K562 (cell line): ENCODE measurements around the gene KMT5B. TPM values are rescaled to one million over a fixed set of nuclear protein-coding genes. Genes with fewer than 3 reads are reported as not detected.

Experiments used
- ARID2 ChIP-seq: fragments of 450-650 bp; IDR thresholded peaks from 2 replicates; pipeline ENCODE4 v1.6.1; 2017; ENCODE audit warnings: antibody characterized with exemption, mild to moderate bottlenecking
- DIDO1 ChIP-seq: fragments of 450-650 bp; IDR thresholded peaks from 2 replicates; pipeline ENCODE4 v1.6.1; 2016; ENCODE audit warnings: low read depth, missing biosample characterization, missing genetic modification characterization
- ETV5 ChIP-seq: sonication (generic); formaldehyde crosslinking; IDR thresholded peaks from 2 replicates; pipeline ENCODE4 v1.4.0; 2020; ENCODE audit warnings: low read depth, mild to moderate bottlenecking, missing genetic modification reagents
- FOSL1 ChIP-seq: fragments of 200-800 bp; sonication (Bioruptor generic); conservative IDR thresholded peaks from 2 replicates; pipeline ENCODE4 v1.6.1; 2016; ENCODE audit warnings: missing genetic modification characterization, missing compliant biosample characterization
- HIVEP1 ChIP-seq: fragments of 250-450 bp; sonication (Bioruptor Pico); IDR thresholded peaks from 2 replicates; pipeline ENCODE4 v1.4.0; 2020; ENCODE audit warnings: mild to moderate bottlenecking
- KLF6 ChIP-seq: fragments of 250-450 bp; sonication (Bioruptor Pico); IDR thresholded peaks from 2 replicates; pipeline ENCODE4 v1.4.0; 2020; ENCODE audit warnings: mild to moderate bottlenecking, moderate library complexity, borderline replicate concordance
- MAX ChIP-seq: sonication (generic); formaldehyde crosslinking; IDR thresholded peaks from 2 replicates; pipeline ENCODE4 v1.9.0; 2022; ENCODE audit warnings: mild to moderate bottlenecking, missing genetic modification reagents
- MLLT1 ChIP-seq, 2 experiments: fragments of 450-650 bp; IDR thresholded peaks; 2 replicates each; pipeline ENCODE4 v1.6.1; 2016
- MNT ChIP-seq, 2 experiments: fragments of 450-650 bp; conservative IDR thresholded peaks; 2 replicates each; pipeline ENCODE4 v1.6.1; 2017; ENCODE audit warnings: mild to moderate bottlenecking in 2 of 2, moderate library complexity in 2 of 2
- NRF1 ChIP-seq, 2 experiments: fragments of 450-650 bp; IDR thresholded peaks in 1 of 2; conservative IDR thresholded peaks in 1 of 2; 2 replicates each; pipeline ENCODE4 v1.6.1; 2014; ENCODE audit warnings: mild to moderate bottlenecking in 2 of 2
- PPARD ChIP-seq: fragments of 250-450 bp; sonication (Bioruptor Pico); IDR thresholded peaks from 2 replicates; pipeline ENCODE4 v1.8.0; 2022; ENCODE audit warnings: inconsistent platforms, mild to moderate bottlenecking, moderate library complexity
- SIN3A ChIP-seq, 2 experiments: fragments of 150-350 bp in 1 of 2; IDR thresholded peaks; 2 replicates each; pipeline ENCODE4 v1.6.1; 2011 to 2016; ENCODE audit warnings: borderline replicate concordance in 2 of 2, low read depth in 2 of 2, low read length in 2 of 2, mild to moderate bottlenecking in 2 of 2, moderate library complexity in 2 of 2; ENCODE audit not compliant: control insufficient read depth in 1 of 2
- SMAD4 ChIP-seq: fragments of 250-450 bp; sonication (Bioruptor Pico); conservative IDR thresholded peaks from 2 replicates; pipeline ENCODE4 v1.8.0; 2021; ENCODE audit warnings: inconsistent platforms, mild to moderate bottlenecking, moderate library complexity
- STAT5B ChIP-seq: fragments of 250-450 bp; sonication (Bioruptor Pico); IDR thresholded peaks from 2 replicates; pipeline ENCODE4 v1.8.0; 2021; ENCODE audit warnings: mild to moderate bottlenecking, inconsistent platforms
- ZNF589 ChIP-seq: fragments of 200-800 bp; sonication (Bioruptor generic); IDR thresholded peaks from 2 replicates; pipeline ENCODE4 v1.6.1; 2016; ENCODE audit warnings: low read depth, missing genetic modification characterization, missing compliant biosample characterization
- ZNF830 ChIP-seq: fragments of 250-450 bp; sonication (Bioruptor Pico); IDR thresholded peaks from 2 replicates; pipeline ENCODE4 v1.5.0; 2021; ENCODE audit warnings: mild to moderate bottlenecking
- polyA plus RNA-seq, 8 experiments: library from polyadenylated mRNA; depleted of rRNA in 4 of 8; stranded (reverse) in 5 of 8; unstranded in 3 of 8; fragments of >200 nt; fragmentation: Nextera tagmentation in 2 of 8; fragmentation: Illumina TruSeq in 1 of 8; extraction: Ambion mirVana in 2 of 8; extraction: Trizol in 1 of 8; gene quantifications; 2 replicates each; pipeline versions ENCODE4 v1.2.1 to v1.2.3, GENCODE V29; 2011 to 2014; ENCODE audit warnings: inconsistent platforms in 1 of 8, missing spikeins in 1 of 8
- total RNA-seq, 7 experiments: library from RNA; depleted of rRNA in 6 of 7; stranded (reverse); fragments of >200 nt in 6 of 7; fragmentation: Illumina TruSeq in 2 of 7; extraction: Trizol in 2 of 7; gene quantifications; 2 replicates each; pipeline versions ENCODE4 v1.2.1 to v1.2.3, GENCODE V29; 2011 to 2021; ENCODE audit warnings: low replicate concordance in 1 of 7
- TF ChIP-seq, protein P1 (sequence below): fragments of 450-650 bp; formaldehyde crosslinking; IDR thresholded peaks from 2 replicates; pipeline ENCODE4 v1.4.0; 2020; ENCODE audit warnings: mild to moderate bottlenecking, moderate library complexity
- TF ChIP-seq, protein P2 (sequence below): sonication (generic); formaldehyde crosslinking; IDR thresholded peaks from 2 replicates; pipeline ENCODE4 v1.8.1; 2023; ENCODE audit warnings: mild to moderate bottlenecking, missing genetic modification reagents

Gene KMT5B
- total and polyA plus RNA-seq, 9 of the 15 experiments (the other 6 are each of a cell fraction or from before 2014, with no cell fraction given): 7.3 to 27.3 (median 20.9) TPM

- TF ChIP-seq KLF6 (CRISPR knock-in tag) (0 out of 2 replicates have a peak, but pooled peaks have one; percentile 36), ZNF830 (0 out of 2 replicates have a peak, but pooled peaks have one; percentile 53), ZNF589 (CRISPR knock-in tag) (0 out of 2 replicates have a peak, but pooled peaks have one; percentile 37), MNT (conservative IDR thresholded peaks at IDR 0.05) (peak; percentile 59 to 86; a peak in 3 of 4 replicates), SMAD4 (peak; percentile 98), FOSL1 (tag) (peak; percentile 64), MLLT1 (IDR thresholded peaks at IDR 0.05) (peak in 1 of 2 experiments; percentile 45; a peak in 1 of 4 replicates), NRF1 (conservative IDR thresholded peaks at IDR 0.05 in 1 of 2, IDR thresholded peaks at IDR 0.05 in 1 of 2) (peak in 1 of 2 experiments; percentile 30; a peak in 2 of 4 replicates), ETV5 (peak; percentile 18; the same call in 1 of the 2 replicates), SIN3A (IDR thresholded peaks at IDR 0.05; ENCODE audit: borderline replicate concordance in 2 of 2, control insufficient read depth in 1 of 2, low read depth in 2 of 2, low read length in 2 of 2) (peak; percentile 95 to 96), PPARD (CRISPR knock-in tag) (no peak), HIVEP1 (CRISPR knock-in tag) (no peak), ARID2 (no peak), STAT5B (CRISPR knock-in tag) (no peak), MAX (CRISPR knock-in tag) (peak; percentile 81), DIDO1 (no peak)
- TF ChIP-seq, protein P1, sequence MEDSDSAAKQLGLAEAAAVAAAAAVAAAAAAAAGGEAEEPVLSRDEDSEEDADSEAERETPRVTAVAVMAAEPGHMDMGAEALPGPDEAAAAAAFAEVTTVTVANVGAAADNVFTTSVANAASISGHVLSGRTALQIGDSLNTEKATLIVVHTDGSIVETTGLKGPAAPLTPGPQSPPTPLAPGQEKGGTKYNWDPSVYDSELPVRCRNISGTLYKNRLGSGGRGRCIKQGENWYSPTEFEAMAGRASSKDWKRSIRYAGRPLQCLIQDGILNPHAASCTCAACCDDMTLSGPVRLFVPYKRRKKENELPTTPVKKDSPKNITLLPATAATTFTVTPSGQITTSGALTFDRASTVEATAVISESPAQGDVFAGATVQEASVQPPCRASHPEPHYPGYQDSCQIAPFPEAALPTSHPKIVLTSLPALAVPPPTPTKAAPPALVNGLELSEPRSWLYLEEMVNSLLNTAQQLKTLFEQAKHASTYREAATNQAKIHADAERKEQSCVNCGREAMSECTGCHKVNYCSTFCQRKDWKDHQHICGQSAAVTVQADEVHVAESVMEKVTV (CRISPR knock-in tag): no peak
- TF ChIP-seq, protein P2, sequence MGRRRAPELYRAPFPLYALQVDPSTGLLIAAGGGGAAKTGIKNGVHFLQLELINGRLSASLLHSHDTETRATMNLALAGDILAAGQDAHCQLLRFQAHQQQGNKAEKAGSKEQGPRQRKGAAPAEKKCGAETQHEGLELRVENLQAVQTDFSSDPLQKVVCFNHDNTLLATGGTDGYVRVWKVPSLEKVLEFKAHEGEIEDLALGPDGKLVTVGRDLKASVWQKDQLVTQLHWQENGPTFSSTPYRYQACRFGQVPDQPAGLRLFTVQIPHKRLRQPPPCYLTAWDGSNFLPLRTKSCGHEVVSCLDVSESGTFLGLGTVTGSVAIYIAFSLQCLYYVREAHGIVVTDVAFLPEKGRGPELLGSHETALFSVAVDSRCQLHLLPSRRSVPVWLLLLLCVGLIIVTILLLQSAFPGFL (CRISPR knock-in tag): no peak
Measured at GRCh38 chr11:68213555-68214172, 568 bp upstream of the KMT5B start (continued).
